Measurements from ENCODE around the gene SPECC1L. TPM values are rescaled to one million over a fixed set of nuclear protein-coding genes. Genes with fewer than 3 reads are reported as not detected.

Gene SPECC1L
- total RNA-seq, 1 experiment from 2014 or later, result 40.8 TPM

DNA sequence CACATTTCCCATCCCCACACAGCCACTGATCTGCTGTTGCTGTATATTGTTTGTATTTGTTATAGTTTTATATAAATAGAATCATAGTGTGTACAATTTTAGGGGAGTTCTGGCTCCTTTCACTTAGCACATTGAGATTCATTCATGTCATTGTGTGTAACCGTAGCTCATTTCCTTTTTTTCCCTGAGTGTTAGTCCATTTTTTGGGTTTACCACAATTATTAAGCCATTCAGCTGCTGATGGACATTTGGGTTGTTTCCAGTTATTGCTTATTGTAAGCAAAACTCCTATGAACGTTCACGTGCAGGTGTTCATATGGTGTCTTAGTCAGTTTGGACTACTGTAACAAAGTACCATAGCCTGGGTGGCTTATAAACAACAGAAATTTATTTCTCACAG is 123.2 kb downstream of the SPECC1L start (continued):
- TF ChIP-seq, protein P1, sequence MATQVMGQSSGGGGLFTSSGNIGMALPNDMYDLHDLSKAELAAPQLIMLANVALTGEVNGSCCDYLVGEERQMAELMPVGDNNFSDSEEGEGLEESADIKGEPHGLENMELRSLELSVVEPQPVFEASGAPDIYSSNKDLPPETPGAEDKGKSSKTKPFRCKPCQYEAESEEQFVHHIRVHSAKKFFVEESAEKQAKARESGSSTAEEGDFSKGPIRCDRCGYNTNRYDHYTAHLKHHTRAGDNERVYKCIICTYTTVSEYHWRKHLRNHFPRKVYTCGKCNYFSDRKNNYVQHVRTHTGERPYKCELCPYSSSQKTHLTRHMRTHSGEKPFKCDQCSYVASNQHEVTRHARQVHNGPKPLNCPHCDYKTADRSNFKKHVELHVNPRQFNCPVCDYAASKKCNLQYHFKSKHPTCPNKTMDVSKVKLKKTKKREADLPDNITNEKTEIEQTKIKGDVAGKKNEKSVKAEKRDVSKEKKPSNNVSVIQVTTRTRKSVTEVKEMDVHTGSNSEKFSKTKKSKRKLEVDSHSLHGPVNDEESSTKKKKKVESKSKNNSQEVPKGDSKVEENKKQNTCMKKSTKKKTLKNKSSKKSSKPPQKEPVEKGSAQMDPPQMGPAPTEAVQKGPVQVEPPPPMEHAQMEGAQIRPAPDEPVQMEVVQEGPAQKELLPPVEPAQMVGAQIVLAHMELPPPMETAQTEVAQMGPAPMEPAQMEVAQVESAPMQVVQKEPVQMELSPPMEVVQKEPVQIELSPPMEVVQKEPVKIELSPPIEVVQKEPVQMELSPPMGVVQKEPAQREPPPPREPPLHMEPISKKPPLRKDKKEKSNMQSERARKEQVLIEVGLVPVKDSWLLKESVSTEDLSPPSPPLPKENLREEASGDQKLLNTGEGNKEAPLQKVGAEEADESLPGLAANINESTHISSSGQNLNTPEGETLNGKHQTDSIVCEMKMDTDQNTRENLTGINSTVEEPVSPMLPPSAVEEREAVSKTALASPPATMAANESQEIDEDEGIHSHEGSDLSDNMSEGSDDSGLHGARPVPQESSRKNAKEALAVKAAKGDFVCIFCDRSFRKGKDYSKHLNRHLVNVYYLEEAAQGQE (IDR thresholded peaks at IDR 0.05; ENCODE audit: low read depth), result no peak
- TF ChIP-seq, protein P2, sequence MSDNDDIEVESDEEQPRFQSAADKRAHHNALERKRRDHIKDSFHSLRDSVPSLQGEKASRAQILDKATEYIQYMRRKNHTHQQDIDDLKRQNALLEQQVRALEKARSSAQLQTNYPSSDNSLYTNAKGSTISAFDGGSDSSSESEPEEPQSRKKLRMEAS (IDR thresholded peaks at IDR 0.05), result no peak
- no peak for TF ChIP-seq EGR1 (IDR thresholded peaks at IDR 0.05; ENCODE audit: low read depth)
- TF ChIP-seq TCF7L2 (IDR thresholded peaks at IDR 0.05; ENCODE audit: borderline replicate concordance, extremely low read depth, insufficient read depth, insufficient read length), result no peak

DNA sequence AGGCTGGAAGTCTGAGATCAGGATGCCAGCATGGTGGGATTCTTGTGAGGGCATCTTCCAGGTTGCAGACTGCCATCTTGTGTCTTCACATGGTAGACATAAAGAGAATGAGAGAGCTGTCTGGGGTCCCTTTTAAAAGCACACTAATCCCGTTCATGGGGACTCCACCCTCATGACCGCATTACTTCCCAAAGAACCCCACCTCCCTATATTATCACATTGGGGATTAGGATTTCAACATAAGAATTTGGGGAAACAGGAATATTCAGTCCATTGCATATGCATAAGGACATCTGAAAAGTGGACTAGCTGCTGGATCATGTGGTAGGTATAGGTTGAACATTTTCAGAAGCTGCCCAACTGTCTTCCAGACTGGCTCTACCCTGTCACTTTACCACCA is 123.6 kb downstream of the SPECC1L start:
- Histone ChIP-seq H3K27ac (ENCODE audit: low read depth, low read length) (no peak overlapping the region), H3K4me3 (replicated peaks in 1 of 2; ENCODE audit: low read depth in 1 of 2, low read length in 2 of 2) (no peak overlapping the region), H3K79me2 (ENCODE audit: insufficient read depth, low read length) (no peaks in the 10 kb centered on the region), H3K9ac (ENCODE audit: low read length) (no peak overlapping the region), H3K36me3 (ENCODE audit: control insufficient read depth in 1 of 2, insufficient read depth in 2 of 2, low read length in 2 of 2) (peaks cover 3 to 9% of the 10 kb centered on the region in 2 experiments; a peak in 2 of 4 replicates), H3K9me3 (ENCODE audit: control insufficient read depth in 1 of 2, insufficient read depth in 1 of 2, low read depth in 1 of 2, low read length in 2 of 2) (no peaks in the 10 kb centered on the region), H3K4me1 (ENCODE audit: control insufficient read depth in 1 of 2, insufficient read depth in 2 of 2, low read length in 2 of 2) (no peaks in the 10 kb centered on the region), H4K20me1 (ENCODE audit: insufficient read depth) (no peaks in the 10 kb centered on the region), H3K27me3 (ENCODE audit: insufficient read depth, low read length) (no peaks in the 10 kb centered on the region), H3K4me2 (ENCODE audit: low read length) (no peak overlapping the region), H3K9me2 (ENCODE audit: insufficient read depth) (no peaks in the 10 kb centered on the region), H2AFZ (ENCODE audit: low read depth, low read length, poor library complexity, severe bottlenecking) (no peak overlapping the region)
- DNase-seq (ENCODE audit: low read depth, low spot score) (no peak), ATAC-seq (no peak)
- intact Hi-C loops (cut with micrococcal nuclease), result no loop called here
- CTCF ChIA-PET, result no interaction called here
- POLR2A ChIA-PET, result no interaction called here
- RAD21 ChIA-PET (ENCODE audit: low non-redundant PET in 1 of 2, low total read pairs in 2 of 2, uncharacterized antibody in 2 of 2, unreplicated experiment in 2 of 2), result no interaction called here
- BruUV-seq (replicated peaks), result no TSS peak
- no peak for TF ChIP-seq EZH2 (IDR thresholded peaks at IDR 0.05)
- TF ChIP-seq ZNF274 (IDR thresholded peaks at IDR 0.05; ENCODE audit: low read depth, low read length), result no peak
- TF ChIP-seq POLR2A (IDR thresholded peaks at IDR 0.05; ENCODE audit: borderline replicate concordance, extremely low read depth, insufficient read depth, insufficient read length), result no peak
- TF ChIP-seq, protein P1 (IDR thresholded peaks at IDR 0.05; ENCODE audit: low read depth), result no peak
- no peak for TF ChIP-seq EZH2phosphoT487 (IDR thresholded peaks at IDR 0.05; ENCODE audit: borderline replicate concordance)
- no peak for TF ChIP-seq RAD21 (IDR thresholded peaks at IDR 0.05; ENCODE audit: low read depth)
- TF ChIP-seq, protein P2 (IDR thresholded peaks at IDR 0.05), result no peak
- no peak for TF ChIP-seq SRF (IDR thresholded peaks at IDR 0.05; ENCODE audit: low read depth)
- TF ChIP-seq JUND (IDR thresholded peaks at IDR 0.05), result no peak
- TF ChIP-seq SP1 (IDR thresholded peaks at IDR 0.05; ENCODE audit: low read depth), result no peak
- TF ChIP-seq ELF1 (IDR thresholded peaks at IDR 0.05; ENCODE audit: borderline replicate concordance, low read depth), result no peak
- no peak for TF ChIP-seq SIN3A (IDR thresholded peaks at IDR 0.05; ENCODE audit: low read depth)
- TF ChIP-seq, protein P3, sequence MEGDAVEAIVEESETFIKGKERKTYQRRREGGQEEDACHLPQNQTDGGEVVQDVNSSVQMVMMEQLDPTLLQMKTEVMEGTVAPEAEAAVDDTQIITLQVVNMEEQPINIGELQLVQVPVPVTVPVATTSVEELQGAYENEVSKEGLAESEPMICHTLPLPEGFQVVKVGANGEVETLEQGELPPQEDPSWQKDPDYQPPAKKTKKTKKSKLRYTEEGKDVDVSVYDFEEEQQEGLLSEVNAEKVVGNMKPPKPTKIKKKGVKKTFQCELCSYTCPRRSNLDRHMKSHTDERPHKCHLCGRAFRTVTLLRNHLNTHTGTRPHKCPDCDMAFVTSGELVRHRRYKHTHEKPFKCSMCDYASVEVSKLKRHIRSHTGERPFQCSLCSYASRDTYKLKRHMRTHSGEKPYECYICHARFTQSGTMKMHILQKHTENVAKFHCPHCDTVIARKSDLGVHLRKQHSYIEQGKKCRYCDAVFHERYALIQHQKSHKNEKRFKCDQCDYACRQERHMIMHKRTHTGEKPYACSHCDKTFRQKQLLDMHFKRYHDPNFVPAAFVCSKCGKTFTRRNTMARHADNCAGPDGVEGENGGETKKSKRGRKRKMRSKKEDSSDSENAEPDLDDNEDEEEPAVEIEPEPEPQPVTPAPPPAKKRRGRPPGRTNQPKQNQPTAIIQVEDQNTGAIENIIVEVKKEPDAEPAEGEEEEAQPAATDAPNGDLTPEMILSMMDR (IDR thresholded peaks at IDR 0.05 in 2 of 3, conservative IDR thresholded peaks at IDR 0.05 in 1 of 3; ENCODE audit: borderline replicate concordance in 1 of 3, insufficient read depth in 1 of 3, low read depth in 2 of 3, low read length in 2 of 3), result no peak
- no peak for TF ChIP-seq YY1 (IDR thresholded peaks at IDR 0.05; ENCODE audit: extremely low read depth, insufficient replicate concordance, low read depth, low read length)
- TF ChIP-seq CBX3 (IDR thresholded peaks at IDR 0.05; ENCODE audit: low read depth), result no peak
